OCI-LY1 (cell line): ENCODE data around the gene NMT2.

Source experiments
- H2AFZ ChIP-seq: fragments of 200-600 bp; sonication (generic), shearing (Covaris generic); 2 replicates; pipeline ENCODE4 v1.6.0; 2014; ENCODE audit warnings: antibody characterized with exemption, mild to moderate bottlenecking, low read length
- H3F3A ChIP-seq: fragments of 200-600 bp; sonication (generic), shearing (Covaris generic); 2 replicates; pipeline ENCODE4 v1.6.0; 2014; ENCODE audit warnings: mild to moderate bottlenecking, antibody characterized with exemption, low read length, moderate library complexity; ENCODE audit not compliant: insufficient read depth
- H3K27ac ChIP-seq: fragments of 200-600 bp; sonication (generic); 2 replicates; pipeline ENCODE4 v1.5.1; 2014; ENCODE audit warnings: low read length, mixed run types, mild to moderate bottlenecking, low read depth; ENCODE audit not compliant: poor library complexity, severe bottlenecking
- H3K27me3 ChIP-seq: fragments of 200-600 bp; sonication (generic); 2 replicates; pipeline ENCODE4 v1.6.0; 2014; ENCODE audit warnings: antibody characterized with exemption, mild to moderate bottlenecking, low read length, moderate library complexity; ENCODE audit not compliant: insufficient read depth
- H3K36me3 ChIP-seq: fragments of 200-600 bp; sonication (generic); 2 replicates; pipeline ENCODE4 v1.6.1; 2014; ENCODE audit warnings: mild to moderate bottlenecking, antibody characterized with exemption, low read length, moderate library complexity, mixed read lengths; ENCODE audit not compliant: insufficient read depth
- H3K4me1 ChIP-seq: fragments of 200-600 bp; sonication (generic); 2 replicates; pipeline ENCODE4 v1.5.1; 2014; ENCODE audit warnings: mild to moderate bottlenecking, low read length, moderate library complexity; ENCODE audit not compliant: insufficient read depth, severe bottlenecking
- H3K4me2 ChIP-seq: fragments of 200-600 bp; sonication (generic), shearing (Covaris generic); 2 replicates; pipeline ENCODE4 v1.6.1; 2014; ENCODE audit warnings: low read length
- H3K4me3 ChIP-seq: fragments of 200-600 bp; sonication (generic); 2 replicates; pipeline ENCODE4 v1.5.1; 2014; ENCODE audit warnings: low read length, low read depth, mild to moderate bottlenecking, mixed read lengths; ENCODE audit not compliant: poor library complexity, severe bottlenecking
- H3K79me2 ChIP-seq: fragments of 200-600 bp; shearing (Covaris generic); 2 replicates; pipeline ENCODE4 v1.6.1; 2016; ENCODE audit warnings: mixed run types, low read length, mixed read lengths; ENCODE audit not compliant: insufficient read depth
- H3K9ac ChIP-seq: fragments of 200-600 bp; sonication (generic), shearing (Covaris generic); 2 replicates; pipeline ENCODE4 v1.6.1; 2014; ENCODE audit warnings: mild to moderate bottlenecking, low read length, mixed read lengths
- H3K9me2 ChIP-seq: fragments of 200-600 bp; sonication (generic), shearing (Covaris generic); 2 replicates; pipeline ENCODE4 v1.6.1; 2014; ENCODE audit warnings: low read depth, mild to moderate bottlenecking, low read length, mixed read lengths
- H3K9me3 ChIP-seq: fragments of 200-600 bp; shearing (Covaris generic); 2 replicates; pipeline ENCODE4 v1.6.1; 2014; ENCODE audit warnings: low read length, mixed read lengths
- H4K20me1 ChIP-seq: fragments of 200-600 bp; sonication (generic), shearing (Covaris generic); 2 replicates; pipeline ENCODE4 v1.6.0; 2016; ENCODE audit warnings: mild to moderate bottlenecking, low read length; ENCODE audit not compliant: insufficient read depth
- CTCF ChIP-seq: fragments of 200-600 bp; sonication (generic), shearing (Covaris generic); IDR thresholded peaks from 2 replicates; pipeline ENCODE4 v1.5.1; 2017; ENCODE audit warnings: mild to moderate bottlenecking, antibody characterized with exemption, low read length, moderate library complexity, mixed read lengths
- EZH2 ChIP-seq: fragments of 200-600 bp; sonication (generic), shearing (Covaris generic); IDR thresholded peaks from 2 replicates; pipeline ENCODE4 v1.8.0; 2017; ENCODE audit warnings: borderline replicate concordance, mixed run types, mild to moderate bottlenecking, antibody characterized with exemption, low read length, moderate library complexity, mixed read lengths

NMT2 gene

GRCh38 chr10:15099886-15100285 lies 68.6 kb downstream of the NMT2 start:
- Histone ChIP-seq H3K9ac (no peak overlapping the region), H3K27ac (no peak overlapping the region)
- no peak for TF ChIP-seq CTCF
- no peak for TF ChIP-seq EZH2

GRCh38 chr10:15097011-15097812 lies 71.3 kb downstream of the NMT2 start, which contains the start of gene RPP38:
Gene RPP38 (plus strand): TSS chr10:15097355. CDS start chr10:15103315, 5,960 bp downstream.
- Histone ChIP-seq H3K4me2 (peak within 1 kb of the TSS; percentile 93), H3K79me2 (peaks cover 24% of the 10 kb centered on the region), H3K9me3 (no peaks in the 10 kb centered on the region), H3F3A (no peaks in the 10 kb centered on the region), H3K36me3 (peaks cover 14% of the 10 kb centered on the region; the same call in 1 of the 2 replicates), H3K9me2 (no peaks in the 10 kb centered on the region), H3K4me3 (peak within 1 kb of the TSS; percentile 80), H4K20me1 (no peaks in the 10 kb centered on the region), H3K27me3 (no peaks in the 10 kb centered on the region), H3K9ac (peak within 1 kb of the TSS; percentile 84), H3K27ac (peak within 1 kb of the TSS; percentile 86), H3K4me1 (peaks cover 18% of the 10 kb centered on the region), H2AFZ (peak within 1 kb of the TSS; percentile 75)
- TF ChIP-seq CTCF, result no peak
- no peak for TF ChIP-seq EZH2

More at GRCh38 chr10:15099886-15100285, 68.6 kb downstream of the NMT2 start:
- Histone ChIP-seq H3F3A (no peaks in the 10 kb centered on the region), H4K20me1 (no peaks in the 10 kb centered on the region), H3K9me2 (no peaks in the 10 kb centered on the region), H3K4me3 (no peak overlapping the region), H3K36me3 (peaks cover 37% of the 10 kb centered on the region), H3K79me2 (peaks cover 24% of the 10 kb centered on the region), H3K4me2 (no peak overlapping the region), H3K27me3 (no peaks in the 10 kb centered on the region), H2AFZ (no peak overlapping the region), H3K9me3 (no peaks in the 10 kb centered on the region), H3K4me1 (peaks cover 18% of the 10 kb centered on the region)

- H3K4me1 ChIP-seq, result peaks cover 18% of the 10 kb centered on the region
- peak overlapping the region; percentile 80 for H3K4me3 ChIP-seq
- no peaks in the 10 kb centered on the region for H3K9me2 ChIP-seq
- peak overlapping the region; percentile 86 for H3K27ac ChIP-seq
- peak overlapping the region; percentile 75 for H2AFZ ChIP-seq
- H3K27me3 ChIP-seq, result no peaks in the 10 kb centered on the region
- TF ChIP-seq EZH2 (no peak), CTCF (no peak)
- H4K20me1 ChIP-seq, result no peaks in the 10 kb centered on the region
- H3K9ac ChIP-seq, result peak overlapping the region; percentile 84
- peaks cover 9% of the 10 kb centered on the region; the same call in 1 of the 2 replicates for H3K36me3 ChIP-seq
- peak overlapping the region; percentile 93 for H3K4me2 ChIP-seq
- H3K9me3 ChIP-seq, result no peaks in the 10 kb centered on the region
- peaks cover 24% of the 10 kb centered on the region for H3K79me2 ChIP-seq
- H3F3A ChIP-seq, result no peaks in the 10 kb centered on the region
Measured at GRCh38 chr10:15096661-15097010, 71.9 kb downstream of the NMT2 start.
